Stimulated activated CD8-positive, alpha-beta memory T cell treated with anti-CD3 and anti-CD28 coated beads, Interleukin-4, amount 100 ng/mL, for 24 hours (primary cell): ENCODE results near the gene DCTN1.

Source experiments
- DNase-seq: peaks from one replicate; pipeline ENCODE4 v3.0.0-alpha.2; 2020; ENCODE audit warnings: low read depth

Gene DCTN1

GRCh38 chr2:74413001-74413698, 33.0 kb upstream of the DCTN1 start:
- DNase-seq = no peak

- no peak for DNase-seq
Measured at GRCh38 chr2:74407682-74408081, 27.6 kb upstream of the DCTN1 start.

GRCh38 chr2:74406035-74406434, 25.9 kb upstream of the DCTN1 start:
- no peak for DNase-seq

- DNase-seq = no peak
Measured at GRCh38 chr2:74401891-74402290, 21.8 kb upstream of the DCTN1 start.

- no peak for DNase-seq
Measured at GRCh38 chr2:74399785-74400184, 19.7 kb upstream of the DCTN1 start.

GRCh38 chr2:74396149-74396548, 16.0 kb upstream of the DCTN1 start:
- no peak for DNase-seq

- DNase-seq = no peak
Measured at GRCh38 chr2:74393525-74393924, 13.4 kb upstream of the DCTN1 start.

GRCh38 chr2:74392449-74392743, 12.3 kb upstream of the DCTN1 start:
- no peak for DNase-seq

- peak; percentile 90 for DNase-seq
Measured at GRCh38 chr2:74391580-74392448, 11.7 kb upstream of the DCTN1 start.

- DNase-seq = no peak
Measured at GRCh38 chr2:74391209-74391579, 11.1 kb upstream of the DCTN1 start.

- no peak for DNase-seq
Measured at GRCh38 chr2:74390606-74391005, 10.5 kb upstream of the DCTN1 start.

GRCh38 chr2:74387346-74387745, 7.2 kb upstream of the DCTN1 start:
- DNase-seq = no peak

GRCh38 chr2:74385396-74385795, 5.3 kb upstream of the DCTN1 start:
- DNase-seq = no peak

GRCh38 chr2:74384051-74384450, 3.9 kb upstream of the DCTN1 start:
- DNase-seq = no peak

GRCh38 chr2:74383254-74383653, 3.1 kb upstream of the DCTN1 start:
- no peak for DNase-seq

GRCh38 chr2:74381751-74382150, 1.6 kb upstream of the DCTN1 start:
- no peak for DNase-seq

GRCh38 chr2:74378007-74378406, 2.1 kb downstream of the DCTN1 start:
- DNase-seq = no peak

GRCh38 chr2:74375838-74376237, 4.3 kb downstream of the DCTN1 start:
- DNase-seq = no peak

GRCh38 chr2:74374509-74375205, 5.5 kb downstream of the DCTN1 start:
- DNase-seq = no peak

GRCh38 chr2:74373985-74374384, 6.1 kb downstream of the DCTN1 start:
- no peak for DNase-seq

- no peak for DNase-seq
Measured at GRCh38 chr2:74373221-74373676, 6.9 kb downstream of the DCTN1 start.

GRCh38 chr2:74372674-74373073, 7.4 kb downstream of the DCTN1 start:
- no peak for DNase-seq

- no peak for DNase-seq
Measured at GRCh38 chr2:74371421-74371820, 8.7 kb downstream of the DCTN1 start.
